GM19025 (cell line): ENCODE data around the gene RBFOX1.

Experiments used
- ATAC-seq: cut with Tn5 transposase; IDR thresholded peaks from one replicate; pipeline ENCODE4 v1.9.1; 2021; ENCODE audit warnings: mild to moderate bottlenecking, low read depth, moderate library complexity; ENCODE audit not compliant: unreplicated experiment

RBFOX1 gene

GRCh38 chr16:7736138-7736665 lies 403.6 kb downstream of the RBFOX1 start:
- no peak for ATAC-seq

DNA sequence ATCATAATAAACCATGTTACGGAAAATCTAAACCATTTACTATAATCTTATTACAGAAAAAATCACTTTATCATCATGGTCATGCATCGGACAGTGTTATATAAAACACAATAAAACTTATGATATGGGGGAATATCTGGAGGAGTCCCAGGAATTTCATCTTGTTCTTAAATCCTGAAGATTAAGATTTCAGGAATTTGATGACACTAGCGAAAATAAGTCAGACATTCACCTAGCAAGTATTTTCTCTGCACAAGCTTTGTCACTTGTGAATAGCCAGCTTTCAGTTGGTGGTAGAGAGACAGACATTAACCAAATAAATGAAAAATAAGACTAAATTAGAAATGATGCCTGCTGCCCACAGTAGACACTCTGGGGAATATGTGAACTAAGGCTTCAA lies 410.0 kb downstream of the RBFOX1 start:
- ATAC-seq, result no peak

- ATAC-seq, result no peak
These were observed 412.1 kb downstream of the RBFOX1 start for GRCh38 chr16:7744546-7745264.

GRCh38 chr16:7745276-7745675 lies 412.6 kb downstream of the RBFOX1 start:
- ATAC-seq, result no peak

GRCh38 chr16:7746941-7747340 lies 414.3 kb downstream of the RBFOX1 start:
- ATAC-seq, result no peak

- ATAC-seq, result no peak
These were observed 415.9 kb downstream of the RBFOX1 start for GRCh38 chr16:7748522-7748921.

DNA sequence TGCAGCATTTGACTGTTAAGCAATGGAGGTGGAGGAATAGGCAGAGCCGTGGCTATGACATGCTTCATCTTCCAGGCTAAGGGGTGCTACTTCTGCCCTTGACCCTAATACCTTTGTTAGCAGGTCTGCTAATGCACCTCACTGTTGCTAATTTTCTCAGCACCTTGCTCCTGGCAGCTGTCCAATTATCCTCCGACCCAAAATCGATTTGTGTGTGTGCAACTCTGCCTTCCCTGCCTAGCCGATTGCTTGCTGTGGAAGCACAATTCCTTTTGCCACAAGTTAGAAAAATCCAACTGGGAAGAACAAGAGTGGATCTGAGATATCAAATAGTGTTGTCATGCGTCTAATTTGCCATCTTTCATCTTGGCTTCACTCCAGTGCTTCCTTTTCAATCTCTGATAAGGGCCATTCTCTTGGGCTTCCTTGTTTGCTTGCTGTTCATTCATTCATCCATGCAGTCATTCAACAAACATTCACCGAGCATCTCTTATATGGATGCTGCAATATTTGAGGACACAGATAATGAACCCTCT lies 422.8 kb downstream of the RBFOX1 start:
- no peak for ATAC-seq
